Fibroblast of peridontal ligament (primary cell): ENCODE measurements around the gene KCNB1.

ENCODE experiments used
- DNase-seq: peaks from one replicate; pipeline ENCODE4 v3.0.0-alpha.2; 2010; ENCODE audit errors: extremely low read depth

Gene KCNB1

DNA sequence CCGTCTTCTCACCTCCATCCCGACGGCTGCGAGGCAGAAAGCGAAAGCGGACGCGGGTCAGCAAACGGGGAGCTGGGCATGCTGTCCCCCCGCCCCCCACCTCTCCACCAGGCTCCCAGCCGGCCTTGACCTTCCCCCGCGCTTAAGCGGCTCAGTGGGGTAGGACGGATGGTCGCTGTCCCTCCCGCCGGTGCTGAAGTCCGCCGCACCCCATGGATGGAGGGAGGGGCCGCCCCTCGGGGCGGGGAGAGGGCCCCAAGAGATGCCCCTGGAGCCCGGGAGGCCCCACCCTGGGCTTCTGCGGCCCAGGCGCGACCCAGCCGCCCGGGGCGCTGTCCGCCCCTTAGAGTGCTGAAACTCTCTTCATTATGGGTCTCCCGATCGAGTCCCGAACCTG, at the start of gene KCNB1:
Gene KCNB1 (minus strand): TSS at position 48 of the 397 bp plus-strand sequence. CDS start 188 bp downstream, outside the sequence.
- peak; percentile 32 for DNase-seq

DNA sequence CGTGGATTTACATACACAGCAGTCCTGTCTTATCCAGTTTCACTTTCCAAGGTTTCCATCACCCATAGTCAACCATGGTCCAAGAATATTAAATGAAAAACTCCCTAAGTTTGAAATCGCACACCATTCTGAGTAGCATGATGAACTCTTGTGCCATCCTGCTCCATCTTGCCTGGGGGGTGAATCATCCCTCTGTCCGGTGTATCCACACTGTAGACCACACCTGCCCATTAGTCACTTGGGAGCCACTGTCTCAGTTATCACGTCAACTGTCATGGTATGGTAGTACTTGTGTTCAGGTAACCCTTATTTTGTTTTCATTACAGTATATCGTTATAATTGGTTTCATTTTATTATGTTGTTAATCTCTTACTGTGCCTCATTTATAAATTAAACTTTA, 47.0 kb upstream of the KCNB1 start:
- no peak for DNase-seq

DNA sequence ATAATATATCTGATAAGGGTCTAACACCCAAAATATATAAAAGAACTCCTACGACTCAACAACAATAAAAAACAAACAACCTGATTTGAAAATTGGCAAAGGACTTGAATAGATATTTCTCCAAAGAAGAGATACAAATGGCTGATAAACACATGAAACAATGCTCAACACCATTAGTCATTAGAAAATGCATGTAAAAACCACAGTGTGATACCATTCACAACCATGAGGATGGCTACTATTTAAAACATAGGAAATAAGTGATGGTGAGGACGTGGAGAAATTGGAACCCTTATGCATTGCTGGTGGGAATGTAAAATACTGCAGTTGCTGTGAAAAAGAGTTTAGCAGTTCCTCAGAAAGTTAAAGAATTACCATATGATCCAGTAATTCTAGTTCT, 44.1 kb upstream of the KCNB1 start:
- no peak for DNase-seq

DNA sequence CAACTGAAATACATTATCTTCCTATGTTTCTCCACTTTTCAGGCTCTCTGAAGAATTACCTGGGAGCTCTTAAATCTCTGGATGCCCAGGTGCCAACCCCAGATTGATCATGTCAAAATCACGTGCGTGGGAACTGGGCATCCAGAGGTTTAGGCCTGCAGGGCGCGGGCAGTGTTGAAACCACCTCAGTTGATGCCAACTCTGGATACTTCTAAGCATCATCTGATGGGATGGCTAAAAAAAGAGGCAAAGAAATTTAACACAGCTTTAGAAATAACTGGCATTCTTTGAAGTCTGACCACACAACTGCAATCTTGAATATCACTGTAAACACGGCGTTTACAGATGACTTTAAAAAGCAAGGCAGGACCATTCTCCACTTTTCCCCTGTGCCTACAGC, 43.6 kb upstream of the KCNB1 start:
- DNase-seq: peak; percentile 44

DNA sequence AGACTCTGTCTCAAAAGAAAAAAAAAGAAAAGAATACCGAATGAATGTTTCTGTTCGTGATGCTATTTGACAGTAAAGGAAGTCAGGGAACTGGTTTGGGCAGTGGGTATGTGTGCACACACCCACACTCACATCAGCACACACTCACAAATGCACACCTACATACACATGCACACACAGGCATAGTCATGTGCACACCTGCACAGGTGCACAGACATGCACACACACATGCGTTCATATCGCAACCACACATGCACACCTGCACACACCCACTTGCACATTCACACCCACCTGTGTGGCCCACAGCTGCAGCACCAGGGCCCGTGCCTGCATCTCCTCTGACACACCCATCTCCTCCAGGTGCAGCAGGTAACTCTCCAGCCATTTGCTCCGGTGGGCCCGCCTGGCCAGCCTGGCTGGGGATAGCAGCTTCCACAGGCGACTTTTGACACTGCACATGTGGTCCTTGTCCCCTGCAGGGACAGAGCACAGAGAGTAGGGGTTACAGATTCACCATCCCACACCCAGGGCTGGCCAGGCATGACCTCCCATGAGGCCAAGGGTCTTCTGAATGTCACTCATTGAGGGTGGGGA, 41.4 kb upstream of the KCNB1 start:
- DNase-seq: no peak

DNA sequence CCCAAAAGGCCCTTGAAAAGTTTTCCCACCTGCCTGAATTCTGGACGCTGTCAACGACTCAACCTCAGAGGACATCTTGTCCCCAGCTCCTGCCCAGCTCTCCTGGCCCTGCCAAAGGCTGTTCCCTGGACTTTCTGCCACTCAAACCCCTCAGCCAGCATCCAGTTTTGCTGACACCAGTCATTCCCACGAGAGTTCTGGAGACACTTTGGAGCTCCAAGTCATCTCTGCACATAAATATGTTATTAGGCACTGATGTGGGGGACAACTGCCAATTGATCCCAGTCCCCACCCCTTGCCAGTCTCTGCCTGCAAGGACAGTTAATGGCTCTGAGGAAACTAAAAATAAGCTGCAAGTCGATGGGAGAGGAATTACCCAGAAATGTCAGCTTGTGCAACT, 38.9 kb upstream of the KCNB1 start:
- no peak for DNase-seq

DNA sequence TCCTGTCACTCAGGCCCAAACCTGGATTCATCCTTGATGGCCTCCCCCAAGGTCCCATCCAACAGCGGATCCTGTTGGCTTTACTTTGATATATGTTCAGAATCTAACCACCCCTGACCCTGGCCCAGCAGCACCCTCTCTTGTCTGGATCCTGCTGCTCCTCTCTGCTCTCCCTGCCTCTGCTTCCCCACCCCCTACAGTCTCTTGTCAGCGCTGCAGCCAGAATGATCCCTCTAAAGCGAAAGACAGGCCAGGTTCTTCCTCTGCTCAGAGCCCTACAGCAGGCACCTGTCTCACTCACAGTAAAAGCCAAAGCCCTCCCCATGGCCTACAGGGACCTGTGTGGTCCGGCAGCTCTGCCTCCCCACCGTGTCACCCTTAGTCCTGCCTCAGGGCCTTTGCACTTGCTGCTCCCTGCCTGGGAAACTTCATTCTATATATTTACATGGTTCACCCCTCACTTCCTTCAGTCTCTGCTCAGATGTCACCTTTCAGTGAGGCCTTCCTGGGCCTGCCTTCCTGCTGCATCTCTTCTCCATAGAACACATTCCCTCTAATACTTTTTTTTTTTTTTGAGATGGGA, 37.4 kb upstream of the KCNB1 start:
- DNase-seq: no peak

DNA sequence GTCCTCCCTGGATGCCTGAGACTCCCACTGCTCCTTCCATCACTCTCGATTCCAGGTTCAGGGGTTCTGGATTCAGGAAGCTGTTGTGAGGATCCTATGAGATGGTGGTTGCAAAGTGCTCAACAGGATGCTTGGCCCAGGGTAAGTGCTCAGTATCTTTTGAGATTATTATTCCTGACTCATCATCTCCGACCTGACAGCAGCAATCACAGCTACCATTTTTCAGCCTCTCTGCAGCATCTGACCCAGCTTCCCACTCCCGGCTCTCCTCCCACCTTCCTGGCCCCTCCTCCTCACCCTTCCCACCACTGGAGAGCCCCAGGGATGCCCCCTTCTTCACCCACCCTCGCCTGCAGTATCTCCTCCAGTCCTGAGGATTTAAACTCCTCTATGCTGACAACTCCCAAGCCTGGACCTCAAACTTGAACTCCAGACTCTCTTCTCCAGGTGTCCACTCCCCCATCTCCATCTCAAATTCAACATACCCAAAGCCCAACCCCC, 36.8 kb upstream of the KCNB1 start:
- no peak for DNase-seq

DNA sequence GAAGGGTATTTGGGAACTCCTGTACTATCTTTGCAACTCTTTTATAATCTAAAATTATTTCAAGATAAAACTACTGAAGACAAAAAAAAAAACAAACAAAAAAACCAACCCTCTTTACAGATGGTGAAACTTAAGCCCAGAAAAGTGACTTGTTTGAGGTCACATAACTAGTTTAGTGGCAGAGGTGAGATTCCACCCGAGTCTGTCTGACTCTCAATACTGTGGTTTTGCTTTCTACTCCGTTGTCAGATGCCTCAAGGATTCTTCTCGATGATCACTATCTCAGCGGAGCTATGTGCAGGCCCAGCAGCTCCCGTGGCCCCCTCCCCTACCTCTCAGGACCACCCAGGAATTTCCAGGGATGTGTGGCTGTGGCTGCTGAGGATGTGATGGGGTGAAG, 36.1 kb upstream of the KCNB1 start:
- no peak for DNase-seq

DNA sequence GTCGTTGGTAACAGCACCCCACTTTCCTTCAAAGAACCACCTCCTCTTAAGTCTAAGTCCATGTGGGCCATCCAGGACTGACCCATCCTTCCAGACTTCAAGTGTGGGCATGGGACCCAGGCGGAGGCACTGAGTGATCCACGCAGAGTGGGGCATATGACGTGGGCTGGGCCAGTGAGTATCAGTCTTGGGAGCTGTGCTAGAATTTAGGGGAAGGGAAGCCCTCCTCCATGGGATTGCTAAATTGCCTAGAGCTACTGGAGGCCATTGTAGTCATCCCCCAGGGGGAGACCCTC, 35.3 kb upstream of the KCNB1 start:
- DNase-seq: no peak

DNA sequence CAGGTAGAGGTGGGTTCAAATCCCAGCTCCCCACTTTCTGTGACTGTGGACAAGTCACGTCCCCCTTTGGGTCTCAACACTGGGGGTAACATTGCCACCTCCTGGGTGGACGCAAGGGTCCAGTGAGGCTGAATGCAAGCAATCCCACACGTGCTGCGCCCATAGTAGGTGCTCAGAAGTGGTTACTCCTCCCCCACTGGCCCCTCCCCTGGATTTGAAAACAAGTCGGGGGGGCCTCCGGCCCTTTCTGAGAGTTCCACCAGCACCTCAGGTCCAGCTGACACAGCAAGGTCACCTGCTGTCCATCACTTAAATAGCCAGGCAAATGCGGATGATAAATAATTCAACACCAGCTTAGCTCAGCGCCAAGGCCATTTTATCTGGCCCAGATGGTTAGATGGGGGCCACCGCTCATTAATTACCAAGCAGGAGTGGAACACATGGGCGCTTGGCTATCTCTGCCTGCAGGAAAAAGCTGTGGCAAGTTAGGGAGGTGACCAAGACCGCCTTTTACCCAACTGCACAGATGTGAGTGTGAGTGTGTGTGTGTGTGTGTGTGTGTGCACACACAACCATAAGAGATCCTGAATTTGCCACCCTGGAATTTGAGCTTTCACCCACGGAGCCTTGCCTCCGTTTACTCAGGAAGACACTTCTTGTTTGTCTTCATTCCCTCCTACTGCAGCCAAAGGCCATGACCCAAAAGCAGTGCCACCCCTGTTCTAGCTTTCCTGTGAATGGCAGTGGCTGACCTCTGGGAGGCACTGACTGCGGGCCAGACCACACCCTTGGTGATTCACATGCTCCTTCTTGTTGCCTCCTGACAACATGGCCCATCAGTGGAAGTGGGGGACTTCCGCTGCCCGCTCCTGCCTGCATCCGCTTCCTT, 34.7 kb upstream of the KCNB1 start:
- no peak for DNase-seq

DNA sequence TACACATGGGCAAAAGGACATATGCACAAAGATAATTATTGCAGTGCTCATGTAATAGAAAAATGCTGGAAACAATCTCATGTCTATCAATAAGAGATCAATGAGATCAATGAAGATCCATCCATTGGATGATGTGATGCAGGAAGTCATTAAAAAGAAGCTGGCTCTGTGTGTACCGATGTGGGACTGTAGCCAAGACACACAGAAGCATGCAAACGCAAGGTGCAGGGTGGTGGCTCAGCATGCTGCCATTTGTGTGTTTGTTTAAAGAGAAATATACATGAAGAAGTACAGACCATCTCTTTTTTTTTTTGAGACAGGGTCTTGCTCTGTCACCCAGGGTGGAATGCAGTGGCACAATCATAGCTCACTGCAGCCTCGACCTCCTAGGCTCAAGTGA, 33.1 kb upstream of the KCNB1 start:
- DNase-seq: no peak

DNA sequence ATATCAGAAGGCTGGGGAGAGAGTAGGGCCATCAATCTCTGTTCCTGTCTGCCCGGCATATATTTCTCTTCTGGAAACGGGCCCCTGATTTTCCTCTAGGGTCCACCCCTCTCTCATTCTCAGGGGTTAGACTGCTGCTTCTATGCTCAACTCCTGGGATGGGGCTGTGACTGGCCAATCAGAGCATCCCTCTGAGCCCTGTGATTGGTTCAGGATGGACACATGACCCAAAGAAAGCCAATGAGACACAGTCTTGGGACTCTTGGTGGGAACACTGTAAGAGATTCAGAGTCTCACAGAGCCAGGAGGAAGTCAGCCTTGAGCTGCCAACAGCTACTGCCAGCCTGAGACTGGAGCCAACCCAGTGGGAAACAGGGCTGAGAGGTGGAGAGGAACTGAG, 31.0 kb upstream of the KCNB1 start:
- DNase-seq: no peak

DNA sequence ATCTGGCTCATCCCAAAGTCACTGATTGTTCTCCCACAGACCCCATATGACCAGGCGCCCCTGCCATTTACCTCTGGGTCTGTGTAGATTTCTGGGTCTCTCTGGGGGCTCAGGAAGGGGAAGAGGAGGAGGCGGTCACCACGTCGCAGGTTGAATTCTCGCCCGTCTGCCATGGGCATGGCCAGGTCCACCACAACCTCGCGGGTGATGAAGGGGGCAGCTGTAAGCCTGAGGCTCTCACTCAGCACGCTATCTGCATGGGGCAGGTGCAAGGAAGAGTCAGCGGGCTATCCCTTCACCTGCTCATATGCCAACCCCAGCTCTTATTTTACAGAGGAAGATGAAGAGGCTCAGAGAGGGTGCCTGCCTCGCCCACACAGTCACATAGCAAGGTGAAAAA, 30.5 kb upstream of the KCNB1 start:
- DNase-seq: no peak

DNA sequence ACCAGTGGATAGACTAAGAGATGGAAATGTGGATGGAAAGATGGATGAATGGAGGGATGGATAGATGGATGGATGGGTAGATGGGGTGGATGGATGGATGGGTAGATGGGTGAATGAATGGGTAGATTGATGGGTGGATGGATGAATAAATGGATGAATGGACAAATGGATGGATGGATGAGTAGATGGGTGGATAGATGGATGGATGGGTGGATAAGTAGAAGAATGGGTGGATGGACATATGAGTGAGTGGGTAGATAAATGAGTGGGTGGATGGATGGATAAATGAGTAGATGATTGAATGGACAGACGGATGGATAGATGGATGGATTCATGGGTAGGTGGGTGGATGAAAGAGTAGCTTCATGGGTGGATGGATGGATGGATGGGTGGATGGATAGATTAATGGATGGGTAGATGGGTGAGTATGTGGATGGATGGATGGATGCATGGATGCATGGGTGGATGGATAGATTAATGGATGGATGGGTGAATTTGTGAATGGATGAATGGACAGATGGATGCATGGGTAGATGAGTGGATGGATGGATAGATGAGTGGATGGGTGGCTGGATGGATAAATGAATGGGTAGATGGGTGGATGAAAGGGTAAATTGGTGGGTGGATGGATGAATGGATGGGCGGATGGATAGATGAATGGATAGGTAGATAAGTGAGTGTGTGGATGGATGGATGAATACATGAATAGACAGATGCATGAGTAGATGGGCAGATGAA, 29.5 kb upstream of the KCNB1 start:
- no peak for DNase-seq

DNA sequence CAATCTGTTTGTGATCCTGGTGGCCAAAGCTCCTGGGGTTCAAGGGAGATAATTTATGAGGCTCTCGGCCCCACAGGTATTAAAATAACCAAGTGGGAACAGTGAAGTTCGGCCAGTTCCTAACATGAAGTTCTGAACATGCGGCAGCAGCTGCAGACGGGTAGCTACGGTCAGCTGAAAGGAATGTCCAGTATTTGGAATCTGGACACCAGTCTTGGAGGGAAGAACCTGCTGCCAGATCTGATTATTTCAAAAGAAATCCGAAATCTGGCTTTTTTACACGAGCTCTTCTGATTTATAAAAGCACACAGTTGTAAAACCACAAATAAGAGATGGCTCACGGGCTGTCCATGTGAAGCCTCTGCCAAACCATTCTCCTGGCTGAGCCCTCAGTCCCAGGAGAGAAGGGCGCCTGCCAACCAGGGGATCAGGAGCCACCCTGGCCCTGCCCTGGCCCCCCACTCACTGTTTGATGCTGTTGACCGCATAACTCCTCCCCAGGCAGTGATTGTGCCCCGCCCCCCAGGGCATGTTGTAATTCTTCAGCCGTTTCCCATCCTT, 28.2 kb upstream of the KCNB1 start:
- DNase-seq: peak; percentile 86

DNA sequence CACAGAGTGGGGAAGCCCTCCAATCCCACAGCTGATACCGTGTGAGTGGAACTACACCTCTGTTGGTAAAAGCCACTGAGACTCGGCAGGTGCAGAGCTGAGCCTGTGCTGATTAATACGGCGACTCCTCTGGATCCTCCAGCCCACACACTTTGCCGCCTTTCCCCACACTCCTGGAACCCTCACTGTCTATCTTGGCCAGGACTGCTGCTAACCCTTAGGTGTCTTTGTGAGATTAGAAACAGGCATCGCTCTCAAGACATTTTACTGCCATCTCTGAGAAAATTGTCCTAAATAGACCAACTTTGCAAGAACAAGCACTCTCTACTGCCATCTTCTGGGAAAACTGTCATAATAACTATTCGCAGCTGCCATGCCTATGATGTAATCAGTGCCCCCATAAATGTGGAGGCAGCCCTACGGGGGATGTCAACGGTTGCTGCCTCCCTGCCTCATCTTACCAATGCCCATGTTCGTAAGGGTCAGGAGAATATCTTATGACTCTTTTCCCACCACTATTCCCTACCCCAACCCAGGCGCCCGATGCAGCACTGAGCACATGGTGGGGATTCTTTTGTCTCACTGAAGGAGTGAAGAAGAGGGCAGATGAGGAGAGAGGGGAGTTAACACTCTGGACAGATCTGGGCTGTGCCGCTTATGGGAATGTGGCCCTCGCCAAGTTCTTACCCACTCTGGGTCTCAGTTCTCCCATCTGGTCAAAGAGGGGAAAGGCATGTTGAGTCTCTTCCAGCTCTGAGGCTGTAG, 26.1 kb upstream of the KCNB1 start:
- DNase-seq: peak; percentile 70

DNA sequence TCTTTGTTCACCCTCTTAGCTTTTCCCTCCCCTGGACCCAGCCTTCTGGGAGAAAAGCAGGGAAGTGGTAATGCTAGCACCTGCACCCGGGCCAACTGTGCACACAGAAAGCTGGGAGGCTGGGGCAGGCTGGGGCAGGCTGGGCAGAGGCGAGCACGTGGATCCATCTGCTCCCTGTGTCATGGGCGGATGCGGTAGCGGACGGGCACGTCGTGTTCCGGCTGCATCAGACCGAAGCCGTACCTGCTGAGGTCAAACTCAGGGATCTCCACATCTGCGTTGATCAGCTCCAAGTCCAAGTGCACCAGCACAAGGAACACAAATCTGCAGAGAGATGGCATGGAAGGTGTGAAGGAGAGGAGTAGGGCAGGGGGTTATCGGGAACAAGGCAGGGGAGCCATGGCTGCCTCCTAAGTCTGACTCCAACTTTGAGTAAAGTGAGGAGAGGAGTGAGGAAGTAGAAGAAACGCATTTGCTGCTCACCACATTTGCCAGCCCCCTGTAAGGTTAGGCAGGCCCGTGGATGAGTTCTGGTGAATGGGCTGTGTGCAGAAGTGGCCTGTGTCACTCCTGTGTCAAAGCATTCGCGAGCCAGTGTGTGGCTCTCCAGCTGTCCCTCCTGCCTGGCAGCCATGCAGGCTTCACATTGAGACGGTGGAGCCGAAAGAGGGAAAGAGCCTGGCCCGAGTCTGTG, 25.4 kb upstream of the KCNB1 start:
- DNase-seq: no peak

DNA sequence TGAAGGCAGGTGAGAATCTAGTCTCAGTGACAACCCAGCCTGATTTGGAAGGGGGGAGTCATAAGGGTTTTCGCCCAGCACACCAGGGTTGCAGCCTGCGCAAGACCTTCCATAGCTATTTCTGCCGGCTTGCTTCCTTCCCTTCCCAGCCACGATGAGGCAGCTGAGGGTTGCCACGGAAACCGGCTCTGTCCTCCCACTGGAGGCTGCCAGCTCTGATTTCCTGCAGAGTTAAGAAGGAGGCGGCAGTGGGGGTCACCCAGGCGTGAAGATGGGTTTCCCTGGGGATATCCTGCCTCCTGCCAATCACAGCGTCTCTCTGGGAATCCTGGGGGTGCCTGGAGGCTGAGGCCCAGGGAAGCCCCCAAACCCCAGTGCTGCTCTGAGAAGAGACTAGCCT, 23.1 kb upstream of the KCNB1 start:
- peak; percentile 61 for DNase-seq

DNA sequence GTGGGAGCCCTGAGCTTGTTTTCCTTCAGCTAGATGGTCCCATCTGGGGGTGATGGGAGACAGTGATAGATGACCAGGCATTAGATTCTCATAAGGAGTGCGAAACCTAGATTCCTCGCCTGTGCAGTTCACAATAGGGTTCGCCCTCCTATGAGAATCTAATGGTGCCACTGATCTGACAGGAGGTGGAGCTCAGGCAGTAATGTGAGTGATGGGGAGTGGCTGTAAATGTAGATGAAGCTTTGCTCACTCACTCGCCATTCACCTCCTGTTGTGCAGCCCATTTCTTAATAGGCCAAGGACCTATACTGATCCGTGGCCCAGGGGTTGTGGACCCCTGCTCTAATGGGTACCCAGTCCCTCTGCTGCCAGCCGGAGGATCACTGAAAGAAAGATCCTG, 20.7 kb upstream of the KCNB1 start:
- no peak for DNase-seq

DNA sequence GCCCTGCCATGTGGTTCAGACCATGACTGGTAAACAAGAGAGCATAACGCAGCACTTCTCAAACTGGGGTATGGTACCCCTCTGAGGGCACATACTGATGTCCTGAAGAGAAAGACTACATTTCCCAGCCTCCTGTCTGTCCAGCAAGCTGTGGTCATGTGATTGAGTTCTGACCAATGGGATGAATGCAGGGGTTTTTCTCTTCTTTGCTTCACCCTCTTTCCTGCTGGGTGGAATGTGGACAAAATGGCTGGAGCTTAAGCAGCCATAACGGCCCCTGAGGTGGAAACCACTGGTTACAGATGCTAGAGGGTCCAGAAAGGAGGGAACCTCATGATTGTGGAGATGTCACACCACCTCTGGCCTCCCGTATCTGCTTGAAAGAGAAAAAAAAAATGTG, 19.4 kb upstream of the KCNB1 start:
- peak; percentile 23 for DNase-seq
